K562 treated with DMSO at 1 percent for 12 hours (cell line): ENCODE measurements around the gene ZNF784. TPM values are rescaled to one million over a fixed set of nuclear protein-coding genes. Genes with fewer than 3 reads are reported as not detected.

ENCODE experiments used
- total RNA-seq: library from RNA; unstranded; fragments of 300-600 nt; gene quantifications from 2 replicates; pipeline ENCODE4 v1.2.3, GENCODE V29; 2022; ENCODE audit not compliant: insufficient read depth

The ZNF784 gene
- 7.7 and 8.9 TPM in 2 replicates for total RNA-seq

DNA sequence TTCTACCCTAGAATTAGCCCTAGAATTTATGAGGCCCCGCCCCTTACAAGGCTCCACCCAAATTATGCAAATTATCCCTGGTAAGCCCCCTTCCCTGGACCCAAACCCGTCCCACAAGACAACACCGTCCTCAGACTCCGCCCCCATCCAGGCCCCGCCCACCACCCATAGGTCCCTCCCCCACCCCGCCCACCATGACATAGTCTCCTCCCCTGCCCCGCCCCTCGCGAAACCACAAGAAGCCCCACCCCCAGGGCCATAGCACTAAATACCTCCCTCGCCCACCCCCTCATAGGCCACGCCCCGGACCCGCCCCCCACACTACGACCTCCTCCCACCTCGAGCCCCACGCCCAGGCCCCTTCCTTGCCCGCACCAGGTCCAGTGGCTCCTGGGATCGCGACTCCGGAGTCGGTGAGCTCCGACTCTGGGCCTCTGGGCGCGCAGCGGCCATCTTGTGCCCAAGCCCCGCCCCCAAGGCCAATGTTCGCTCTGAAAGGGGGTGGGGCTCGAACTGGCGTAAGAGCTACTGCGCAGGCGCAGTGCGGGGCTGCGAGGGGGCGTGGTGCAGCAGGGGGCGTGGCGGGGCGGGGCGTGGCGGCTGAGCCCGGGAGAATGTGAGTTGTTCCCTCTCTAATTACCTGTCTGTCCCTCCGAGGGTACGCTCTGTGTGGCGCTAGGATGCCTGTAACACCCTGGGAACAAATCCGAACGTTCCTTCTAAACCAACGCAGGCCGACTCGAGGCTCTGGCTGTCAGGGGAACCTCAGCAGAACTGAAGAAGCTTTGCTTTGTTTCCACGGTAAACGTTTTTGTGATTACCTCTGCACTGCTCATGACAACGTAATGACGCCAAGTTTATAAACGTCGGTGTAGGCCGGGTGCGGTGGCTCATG lies at the start of gene ZNF784:
TSS of gene ZNF784 (minus strand) at position 458 of the 895 bp plus-strand sequence. CDS start at position 453, 5 bp downstream.

GRCh38 chr19:55654868-55655647 lies 30.7 kb upstream of the ZNF784 start, which contains the start of gene U2AF2:
Gene U2AF2 (plus strand): TSS chr19:55655035. CDS start chr19:55655105, 70 bp downstream.

GRCh38 chr19:55647732-55648584 lies 23.6 kb upstream of the ZNF784 start, which contains the start of gene CCDC106:
Gene CCDC106 (plus strand): TSS chr19:55648212. CDS start chr19:55649047, 835 bp downstream.

DNA sequence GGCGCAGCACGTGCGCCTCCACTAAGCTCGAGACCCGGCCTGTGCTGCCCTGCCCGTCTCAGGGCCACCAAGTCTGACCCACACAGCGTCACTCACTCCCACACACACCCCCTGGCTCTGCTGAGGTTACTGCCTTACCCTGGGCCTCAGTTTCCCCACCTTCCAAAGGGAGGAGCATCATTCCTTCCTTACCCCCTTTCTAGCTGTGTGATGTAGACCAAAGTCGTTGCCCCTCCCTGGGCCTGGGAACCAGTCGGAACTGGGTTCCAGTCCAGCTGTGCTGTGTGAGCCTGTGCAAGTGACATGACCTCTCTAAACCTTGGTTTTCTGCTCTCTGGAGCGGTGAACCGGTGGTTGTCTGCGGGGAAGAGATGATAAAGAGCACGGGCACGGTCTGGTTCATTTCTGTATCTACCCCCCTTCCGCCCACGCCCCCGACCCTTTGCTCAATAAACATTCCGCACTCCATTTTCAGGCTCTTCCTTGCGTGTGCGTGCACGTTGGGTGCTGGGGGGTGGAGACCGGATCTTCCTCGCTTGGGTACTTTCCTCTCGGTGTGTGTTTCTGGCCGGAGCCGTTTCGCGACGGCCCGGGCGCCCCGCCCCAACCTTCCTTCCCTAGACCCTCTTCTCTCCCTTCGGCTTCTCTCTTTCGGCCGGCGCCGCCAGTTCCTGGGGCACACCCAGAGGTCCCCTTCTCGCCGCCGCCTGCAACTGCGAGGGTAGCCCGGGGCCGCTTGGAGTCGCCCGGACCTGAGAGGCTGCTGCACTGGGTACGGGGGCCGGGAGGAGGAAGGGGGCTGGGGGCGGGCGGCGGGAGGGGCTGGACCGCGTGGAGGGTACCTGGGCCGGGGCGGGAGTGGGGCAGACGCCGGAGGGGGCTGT lies 18.9 kb upstream of the ZNF784 start, which contains the start of gene ZNF581:
TSS of gene ZNF581 (plus strand) at position 647 of the 884 bp plus-strand sequence. CDS start 923 bp downstream, outside the sequence.

GRCh38 chr19:55640577-55641425 lies 16.4 kb upstream of the ZNF784 start, which contains the start of gene ZNF580:
Gene ZNF580 (plus strand): TSS chr19:55641002. CDS start chr19:55642509, 1,507 bp downstream.

GRCh38 chr19:55605637-55606470 lies 18.5 kb downstream of the ZNF784 start, which contains the start of gene ZNF865:
Gene ZNF865 (plus strand): TSS chr19:55605647. CDS start chr19:55613619, 7,972 bp downstream.

DNA sequence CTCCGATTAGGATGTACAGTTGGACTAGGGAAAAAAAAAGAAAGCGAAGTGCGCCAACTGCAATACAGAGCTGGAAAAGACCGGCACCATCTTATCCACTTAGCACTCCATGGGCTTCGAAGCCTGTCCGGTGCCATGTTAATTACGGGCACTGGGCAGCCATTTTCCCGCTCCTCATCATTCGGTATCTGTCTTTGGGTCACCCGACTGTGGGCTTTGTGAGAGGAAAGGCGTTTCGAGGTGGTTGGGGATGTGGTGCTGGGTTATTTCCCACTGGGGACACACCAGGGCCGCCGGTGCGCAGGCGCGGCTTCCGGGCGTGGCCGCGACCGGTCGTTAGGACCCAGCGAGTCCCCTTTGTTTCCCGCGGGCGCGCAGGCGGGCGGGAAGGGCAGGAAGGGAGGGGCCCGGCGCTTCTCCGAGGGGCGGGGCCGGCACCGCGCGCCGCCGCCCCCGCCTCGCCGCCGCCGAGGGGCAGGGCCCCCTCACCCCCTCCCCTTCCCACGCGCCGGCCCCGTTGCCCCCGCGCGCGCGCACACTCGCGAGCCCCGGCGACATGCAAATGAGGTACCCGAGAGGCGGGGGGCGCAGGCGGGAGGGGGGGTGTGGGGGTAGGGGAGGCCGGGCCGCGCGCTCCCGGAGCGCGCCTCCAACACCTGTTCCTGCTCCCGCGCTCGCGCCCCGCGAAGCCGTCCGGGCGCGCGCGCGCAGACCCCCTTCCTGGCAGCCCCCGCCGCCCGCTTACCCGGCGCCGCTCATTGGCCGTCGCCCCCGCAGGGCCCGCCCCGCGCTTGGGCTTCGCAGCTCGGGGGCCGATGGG lies 24.3 kb downstream of the ZNF784 start, which contains the start of gene ZNF524:
TSS of gene ZNF524 (plus strand) at position 447 of the 820 bp plus-strand sequence. CDS start 1,825 bp downstream, outside the sequence.

GRCh38 chr19:55599468-55599841 lies 24.9 kb downstream of the ZNF784 start, which contains the start of gene FIZ1:
Gene FIZ1 (minus strand): TSS chr19:55599517. CDS start chr19:55597865, 1,652 bp downstream.

GRCh38 chr19:55580628-55581144 lies 43.7 kb downstream of the ZNF784 start, which contains the start of gene ZNF579:
Gene ZNF579 (minus strand): TSS chr19:55580848. CDS start chr19:55579639, 1,209 bp downstream.

Other genes with a start within 250 kb of the ZNF784 start
- not detected in 2 replicates for gene TMEM190, start 247.7 kb downstream of the ZNF784 start, total RNA-seq
- 13.7 and 15.5 TPM in 2 replicates for gene TMEM238, start 240.3 kb downstream of the ZNF784 start, total RNA-seq
- 3,491 and 4,700 TPM in 2 replicates for gene RPL28, start 238.6 kb downstream of the ZNF784 start, total RNA-seq
- gene UBE2S, start 216.8 kb downstream of the ZNF784 start, total RNA-seq, result 348 and 598 TPM in 2 replicates
- gene SHISA7, start 181.3 kb downstream of the ZNF784 start, total RNA-seq, result 0.17 TPM in 1 of 2 replicates, not detected in the other
- 50.7 and 69.5 TPM in 2 replicates for gene ISOC2, start 162.9 kb downstream of the ZNF784 start, total RNA-seq
- gene C19orf85, start 159.8 kb downstream of the ZNF784 start, total RNA-seq, result not detected in 2 replicates
- 6.1 and 15.4 TPM in 2 replicates for gene ZNF628, start 147.9 kb downstream of the ZNF784 start, total RNA-seq
- gene NAT14, start 139.4 kb downstream of the ZNF784 start, total RNA-seq, result 25.8 and 60.9 TPM in 2 replicates
- gene SSC5D, start 136.1 kb downstream of the ZNF784 start, total RNA-seq, result 0.16 and 0.73 TPM in 2 replicates
- gene SBK2, start 87.4 kb downstream of the ZNF784 start, total RNA-seq, result not detected in 2 replicates
- gene SBK3, start 79.0 kb downstream of the ZNF784 start, total RNA-seq, result not detected in 2 replicates
- gene ZNF579, start 43.7 kb downstream of the ZNF784 start, total RNA-seq, result 10.3 and 10.8 TPM in 2 replicates
- gene FIZ1, start 25.0 kb downstream of the ZNF784 start, total RNA-seq, result 9.3 and 21.2 TPM in 2 replicates
- 35.5 and 41.6 TPM in 2 replicates for gene ZNF524, start 24.3 kb downstream of the ZNF784 start, total RNA-seq
- 21.0 and 34.2 TPM in 2 replicates for gene ZNF865, start 18.9 kb downstream of the ZNF784 start, total RNA-seq
- gene ZNF580, start 16.4 kb upstream of the ZNF784 start, total RNA-seq, result 39.0 and 52.0 TPM in 2 replicates
- 52.7 and 54.9 TPM in 2 replicates for gene ZNF581, start 19.1 kb upstream of the ZNF784 start, total RNA-seq
- 30.6 and 33.3 TPM in 2 replicates for gene CCDC106, start 23.6 kb upstream of the ZNF784 start, total RNA-seq
- 112 and 145 TPM in 2 replicates for gene U2AF2, start 30.5 kb upstream of the ZNF784 start, total RNA-seq
- 95.3 and 102 TPM in 2 replicates for gene EPN1, start 50.7 kb upstream of the ZNF784 start, total RNA-seq
- gene NLRP9, start 113.8 kb upstream of the ZNF784 start, total RNA-seq, result not detected in 2 replicates
- 1.9 and 3.0 TPM in 2 replicates for gene RFPL4A, start 134.5 kb upstream of the ZNF784 start, total RNA-seq
- gene RFPL4AL1, start 144.6 kb upstream of the ZNF784 start, total RNA-seq, result 1.5 TPM in 1 of 2 replicates, not detected in the other
- gene NLRP11, start 207.4 kb upstream of the ZNF784 start, total RNA-seq, result 0.92 and 1.9 TPM in 2 replicates
- 2.2 and 2.4 TPM in 2 replicates for gene NLRP4, start 212.0 kb upstream of the ZNF784 start, total RNA-seq